PC-3 (cell line): ENCODE measurements around the gene RENBP. TPM values are rescaled to one million over a fixed set of nuclear protein-coding genes. Genes with fewer than 3 reads are reported as not detected.

ENCODE experiments used
- ATAC-seq: fragments of 200-7000 bp; cut with Tn5 transposase; 2 replicates; pipeline ENCODE4 v1.9.1; 2020; ENCODE audit warnings: mild to moderate bottlenecking, moderate library complexity
- BruUV-seq: library from RNA; stranded (reverse); fragments of 400-500 nt; replicated peaks from 2 replicates; lab custom pipeline; 2021; lab: Mats Ljungman, UMichigan
- CTCF ChIA-PET: fragments of 300-600 bp; sonication (Branson Sonifier 250); formaldehyde crosslinking; loops from one replicate; lab custom pipeline; 2022; ENCODE audit warnings: antibody characterized with exemption; lab: Charles Lee
- POLR2A ChIA-PET: fragments of 300-600 bp; sonication (Branson Sonifier 250); formaldehyde crosslinking; loops from one replicate; lab custom pipeline; 2022; ENCODE audit warnings: antibody characterized with exemption; ENCODE audit not compliant: unreplicated experiment; lab: Charles Lee
- DNase-seq: peaks from one replicate; pipeline ENCODE4 v3.0.0-alpha.2; 2015
- H2AFZ ChIP-seq: fragments of 300-600 bp; sonication (generic); 2 replicates; pipeline ENCODE4 v1.6.0; 2016; ENCODE audit warnings: antibody characterized with exemption, low read length
- H3F3A ChIP-seq: fragments of 300-600 bp; sonication (generic); one replicate; pipeline ENCODE4 v1.6.0; 2017; ENCODE audit warnings: antibody characterized with exemption, low read length, control low read depth, mild to moderate bottlenecking; ENCODE audit not compliant: unreplicated experiment
- H3K27ac ChIP-seq: fragments of 300-600 bp; sonication (generic); 2 replicates; pipeline ENCODE4 v1.5.1; 2016; ENCODE audit warnings: mild to moderate bottlenecking, low read length
- H3K27me3 ChIP-seq: fragments of 300-600 bp; sonication (generic); 2 replicates; pipeline ENCODE4 v1.6.1; 2016; ENCODE audit warnings: low read length, mixed read lengths
- H3K36me3 ChIP-seq: fragments of 300-600 bp; sonication (generic); 2 replicates; pipeline ENCODE4 v1.6.1; 2016; ENCODE audit warnings: low read depth, mixed run types, low read length, mixed read lengths
- H3K4me1 ChIP-seq: fragments of 300-600 bp; sonication (generic); 2 replicates; pipeline ENCODE4 v1.5.1; 2016; ENCODE audit warnings: low read length; ENCODE audit not compliant: insufficient read depth
- H3K4me2 ChIP-seq: fragments of 300-600 bp; sonication (generic); 2 replicates; pipeline ENCODE4 v1.6.0; 2016; ENCODE audit warnings: low read length
- H3K4me3 ChIP-seq: fragments of 300-600 bp; sonication (generic); 2 replicates; pipeline ENCODE4 v1.5.1; 2016; ENCODE audit warnings: mild to moderate bottlenecking, low read length, mixed read lengths
- H3K79me2 ChIP-seq: fragments of 300-600 bp; sonication (generic); 2 replicates; pipeline ENCODE4 v1.6.1; 2017; ENCODE audit warnings: low read length, mixed read lengths
- H3K9ac ChIP-seq: fragments of 300-600 bp; sonication (generic); 2 replicates; pipeline ENCODE4 v1.6.0; 2016; ENCODE audit warnings: mild to moderate bottlenecking, low read length
- H3K9me2 ChIP-seq: fragments of 300-600 bp; sonication (generic); replicated peaks from 2 replicates; pipeline ENCODE4 v1.6.1; 2016; ENCODE audit warnings: mixed run types, low read length, mixed read lengths
- H3K9me3 ChIP-seq: fragments of 300-600 bp; sonication (generic); 2 replicates; pipeline ENCODE4 v1.6.1; 2016; ENCODE audit warnings: low read length, mixed read lengths
- H4K20me1 ChIP-seq: fragments of 300-600 bp; sonication (generic); 2 replicates; pipeline ENCODE4 v1.6.1; 2016; ENCODE audit warnings: low read length, mixed read lengths
- CTCF ChIP-seq: fragments of 300-600 bp; sonication (generic); conservative IDR thresholded peaks from 2 replicates; pipeline ENCODE4 v1.5.1; 2017; ENCODE audit warnings: antibody characterized with exemption, low read depth, mild to moderate bottlenecking, low read length
- EZH2 ChIP-seq: fragments of 300-600 bp; sonication (generic); IDR thresholded peaks from one replicate; pipeline ENCODE4 v1.6.1; 2017; ENCODE audit warnings: antibody characterized with exemption, mild to moderate bottlenecking, low read length; ENCODE audit not compliant: unreplicated experiment
- EZH2phosphoT487 ChIP-seq: fragments of 300-600 bp; sonication (generic); IDR thresholded peaks from 2 replicates; pipeline ENCODE4 v1.6.1; 2018; ENCODE audit warnings: mild to moderate bottlenecking, antibody characterized with exemption, low read length, borderline replicate concordance
- intact Hi-C: fragments of 100-400 bp; cut with micrococcal nuclease; formaldehyde crosslinking; loops from 2 replicates; pipeline ENCODE4 v1.9.0; 2023
- total RNA-seq: library from RNA; depleted of rRNA; stranded (reverse); fragments of >200 nt; gene quantifications from 2 replicates; pipeline ENCODE4 v1.2.3, GENCODE V29; 2014

Gene RENBP
- total RNA-seq, 1 experiment from 2014 or later = not detected

GRCh38 chrX:153927672-153927921, 16.8 kb downstream of the RENBP start:
- peaks cover 21% of the 10 kb centered on the region for H3K4me1 ChIP-seq

GRCh38 chrX:153926858-153927671, 17.4 kb downstream of the RENBP start:
- peak; percentile 6; the same call in 1 of the 2 replicates for ATAC-seq
- H2AFZ ChIP-seq = no peak overlapping the region; the same call in 1 of the 2 replicates
- ChIA-PET POLR2A (interaction anchor here (0.6 kb wide), 1 partner anchor 15 kb away, joined by 3 read pairs; no protein-coding TSS in a partner anchor), CTCF (interaction anchor here (2.0 kb wide), 1 partner anchor 20 kb away, joined by 15 read pairs; no protein-coding TSS in a partner anchor)
- no peaks in the 10 kb centered on the region for H3K9me3 ChIP-seq
- H3F3A ChIP-seq = no peaks in the 10 kb centered on the region
- peak overlapping the region; percentile 92 for H3K9ac ChIP-seq
- H3K9me2 ChIP-seq = no peaks in the 10 kb centered on the region
- peak overlapping the region; percentile 70 for H3K4me3 ChIP-seq
- peak; percentile 31 for DNase-seq
- peaks cover 6% of the 10 kb centered on the region for H3K79me2 ChIP-seq
- peak overlapping the region; percentile 88 for H3K4me2 ChIP-seq
- H3K4me1 ChIP-seq = peaks cover 21% of the 10 kb centered on the region
- H3K27ac ChIP-seq = peak overlapping the region; percentile 70
- intact Hi-C loops = loop anchor here (5.0 kb wide), 1 partner anchor 165 kb away; the partner anchor contains the start of gene PLXNB3
- H4K20me1 ChIP-seq = no peaks in the 10 kb centered on the region
- no peaks in the 10 kb centered on the region for H3K27me3 ChIP-seq
- TSS peak; percentile 55 for BruUV-seq
- TF ChIP-seq EZH2 (no peak), CTCF (no peak), EZH2phosphoT487 (no peak)
- peaks cover 6% of the 10 kb centered on the region; the same call in 1 of the 2 replicates for H3K36me3 ChIP-seq

More at GRCh38 chrX:153927672-153927921, 16.8 kb downstream of the RENBP start:
- peak overlapping the region; percentile 92 for H3K9ac ChIP-seq
- no peaks in the 10 kb centered on the region for H4K20me1 ChIP-seq
- H3K9me2 ChIP-seq = no peaks in the 10 kb centered on the region
- TF ChIP-seq EZH2 (no peak), CTCF (no peak), EZH2phosphoT487 (no peak)
- H3F3A ChIP-seq = no peaks in the 10 kb centered on the region
- no peak overlapping the region; the same call in 1 of the 2 replicates for H2AFZ ChIP-seq
- ATAC-seq = no peak; the same call in 1 of the 2 replicates
- H3K9me3 ChIP-seq = no peaks in the 10 kb centered on the region
- DNase-seq = no peak
- peak overlapping the region; percentile 70 for H3K4me3 ChIP-seq
- TSS peak; percentile 73 for BruUV-seq
- H3K36me3 ChIP-seq = peaks cover 11% of the 10 kb centered on the region
- peaks cover 11% of the 10 kb centered on the region for H3K79me2 ChIP-seq
- ChIA-PET CTCF (interaction anchor here (2.0 kb wide), 1 partner anchor 20 kb away, joined by 15 read pairs; no protein-coding TSS in a partner anchor), POLR2A (interaction anchor here (0.6 kb wide), 1 partner anchor 15 kb away, joined by 3 read pairs; no protein-coding TSS in a partner anchor)
- H3K27me3 ChIP-seq = no peaks in the 10 kb centered on the region
- intact Hi-C loops = loop anchor here (5.0 kb wide), 1 partner anchor 165 kb away; the partner anchor contains the start of gene PLXNB3
- peak overlapping the region; percentile 88 for H3K4me2 ChIP-seq
- peak overlapping the region; percentile 70 for H3K27ac ChIP-seq
